K562 (cell line): ENCODE measurements around the gene MIEF1. TPM values are rescaled to one million over a fixed set of nuclear protein-coding genes. Genes with fewer than 3 reads are reported as not detected.

ENCODE experiments used
- E2F4 ChIP-seq: sonication (generic); formaldehyde crosslinking; IDR thresholded peaks from 2 replicates; pipeline ENCODE4 v1.8.0; 2022; ENCODE audit warnings: mild to moderate bottlenecking, low read depth, missing genetic modification reagents
- ELK1 ChIP-seq: sonication (generic); formaldehyde crosslinking; IDR thresholded peaks from 2 replicates; pipeline ENCODE4 v1.8.1; 2022; ENCODE audit warnings: missing genetic modification reagents
- NR3C1 ChIP-seq: sonication (generic); formaldehyde crosslinking; IDR thresholded peaks from 2 replicates; pipeline ENCODE4 v1.8.1; 2022; ENCODE audit warnings: missing genetic modification reagents
- PHTF2 ChIP-seq: fragments of 250-450 bp; sonication (Bioruptor Pico); IDR thresholded peaks from 2 replicates; pipeline ENCODE4 v1.5.0; 2021; ENCODE audit warnings: mild to moderate bottlenecking
- RAD51 ChIP-seq: fragments of 450-650 bp; IDR thresholded peaks from 2 replicates; pipeline ENCODE4 v1.7.1; 2016; ENCODE audit warnings: low read depth, mild to moderate bottlenecking, borderline replicate concordance
- REST ChIP-seq, 2 experiments: fragments of 450-650 bp; formaldehyde crosslinking in 1 of 2; IDR thresholded peaks; 2 replicates each; pipeline versions ENCODE4 v1.4.0 to v1.6.1; 2014 to 2020; ENCODE audit warnings: mild to moderate bottlenecking in 2 of 2, borderline replicate concordance in 1 of 2, low read depth in 1 of 2
- ZKSCAN8 ChIP-seq: fragments of 200-800 bp; sonication (Bioruptor generic); IDR thresholded peaks from 2 replicates; pipeline ENCODE4 v1.6.1; 2016; ENCODE audit warnings: missing genetic modification characterization, missing compliant biosample characterization
- ZNF134 ChIP-seq: fragments of 250-450 bp; sonication (Bioruptor Pico); conservative IDR thresholded peaks from 2 replicates; pipeline ENCODE4 v1.4.0; 2020
- ZNF57 ChIP-seq: fragments of 450-650 bp; formaldehyde crosslinking; IDR thresholded peaks from 2 replicates; pipeline ENCODE4 v1.4.0; 2020; ENCODE audit warnings: mild to moderate bottlenecking, moderate library complexity
- ZNF609 ChIP-seq: sonication (generic); formaldehyde crosslinking; IDR thresholded peaks from 2 replicates; pipeline ENCODE4 v1.8.1; 2023; ENCODE audit warnings: missing genetic modification reagents, mild to moderate bottlenecking, borderline replicate concordance
- polyA plus RNA-seq, 8 experiments: library from polyadenylated mRNA; depleted of rRNA in 4 of 8; stranded (reverse) in 5 of 8; unstranded in 3 of 8; fragments of >200 nt; fragmentation: Nextera tagmentation in 2 of 8; fragmentation: Illumina TruSeq in 1 of 8; extraction: Ambion mirVana in 2 of 8; extraction: Trizol in 1 of 8; gene quantifications; 2 replicates each; pipeline versions ENCODE4 v1.2.1 to v1.2.3, GENCODE V29; 2011 to 2014; ENCODE audit warnings: inconsistent platforms in 1 of 8, missing spikeins in 1 of 8
- total RNA-seq, 7 experiments: library from RNA; depleted of rRNA in 6 of 7; stranded (reverse); fragments of >200 nt in 6 of 7; fragmentation: Illumina TruSeq in 2 of 7; extraction: Trizol in 2 of 7; gene quantifications; 2 replicates each; pipeline versions ENCODE4 v1.2.1 to v1.2.3, GENCODE V29; 2011 to 2021; ENCODE audit warnings: low replicate concordance in 1 of 7

Gene MIEF1
- total and polyA plus RNA-seq, 9 of the 15 experiments (the other 6 are each of a cell fraction or from before 2014, with no cell fraction given) = 10.9 to 51.8 (median 25.5) TPM

- TF ChIP-seq E2F4 (CRISPR knock-in tag) (no peak), RAD51 (no peak), ZNF609 (CRISPR knock-in tag) (no peak), NR3C1 (CRISPR knock-in tag) (0 out of 2 replicates have a peak, but pooled peaks have one; percentile 41), ELK1 (no peak), REST (IDR thresholded peaks at IDR 0.05; ENCODE audit: borderline replicate concordance) (peak; percentile 98), REST (CRISPR knock-in tag; IDR thresholded peaks at IDR 0.05; ENCODE audit: low read depth) (peak; percentile 94), ZNF134 (CRISPR knock-in tag) (no peak), ZKSCAN8 (CRISPR knock-in tag) (no peak), ZNF57 (CRISPR knock-in tag) (no peak), PHTF2 (CRISPR knock-in tag) (no peak)
Observed at GRCh38 chr22:39478441-39478850, 23.6 kb upstream of the MIEF1 start (continued).
